GM18870 (cell line): ENCODE data around the gene MMP14.
"Not testable (repeated sequence)": the region's sequence is repeated elsewhere in the genome, so short reads cannot be mapped to it uniquely, and the experiment has no call there.

Experiments used
- ATAC-seq: cut with Tn5 transposase; IDR thresholded peaks from one replicate; pipeline ENCODE4 v1.9.1; 2021; ENCODE audit warnings: moderate library complexity; ENCODE audit not compliant: unreplicated experiment

The MMP14 gene

GRCh38 chr14:22841311-22841710 is 4.9 kb downstream of the MMP14 start:
- ATAC-seq: no peak

DNA sequence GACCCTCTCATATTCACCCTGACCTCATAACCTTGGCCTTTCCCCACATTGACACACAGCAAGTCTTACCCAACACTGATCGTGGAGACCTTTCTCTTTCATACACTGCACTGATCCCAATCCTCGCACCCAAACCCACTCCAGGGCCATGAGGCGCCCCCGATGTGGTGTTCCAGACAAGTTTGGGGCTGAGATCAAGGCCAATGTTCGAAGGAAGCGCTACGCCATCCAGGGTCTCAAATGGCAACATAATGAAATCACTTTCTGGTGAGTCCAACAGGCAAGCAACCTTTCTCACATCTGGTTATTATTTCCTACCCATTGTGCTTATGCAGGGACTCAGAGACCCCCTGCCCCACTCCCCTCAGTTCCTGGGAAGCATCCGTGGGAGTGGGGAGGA is 5.4 kb downstream of the MMP14 start:
- no peak for ATAC-seq

- ATAC-seq: no peak
These were observed 6.1 kb downstream of the MMP14 start for GRCh38 chr14:22842211-22843122.

DNA sequence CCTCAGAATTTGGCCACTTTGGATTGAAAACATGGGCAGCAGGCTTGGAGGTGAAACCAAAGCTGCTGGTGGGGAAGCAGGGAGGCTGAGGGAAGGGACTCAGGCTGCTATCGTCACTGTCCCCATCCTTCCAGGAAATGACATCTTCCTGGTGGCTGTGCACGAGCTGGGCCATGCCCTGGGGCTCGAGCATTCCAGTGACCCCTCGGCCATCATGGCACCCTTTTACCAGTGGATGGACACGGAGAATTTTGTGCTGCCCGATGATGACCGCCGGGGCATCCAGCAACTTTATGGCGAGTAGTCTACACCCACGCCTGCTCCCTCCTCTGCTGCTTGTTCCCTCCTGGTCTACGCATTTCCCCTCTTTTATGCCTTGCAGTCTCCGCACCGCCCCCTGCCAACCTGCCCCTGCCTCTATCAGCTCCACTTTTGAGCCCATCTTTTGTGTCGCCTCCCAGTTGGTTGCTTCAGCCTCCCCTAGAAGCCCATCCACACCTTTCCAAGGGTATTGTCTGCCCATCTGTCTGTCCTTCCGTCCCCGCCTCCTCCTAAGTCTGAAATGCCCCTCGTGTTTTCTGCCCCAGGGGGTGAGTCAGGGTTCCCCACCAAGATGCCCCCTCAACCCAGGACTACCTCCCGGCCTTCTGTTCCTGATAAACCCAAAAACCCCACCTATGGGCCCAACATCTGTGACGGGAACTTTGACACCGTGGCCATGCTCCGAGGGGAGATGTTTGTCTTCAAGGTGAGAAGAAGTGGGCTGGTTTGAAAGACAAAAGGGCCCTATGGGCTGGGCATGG is 6.9 kb downstream of the MMP14 start:
- ATAC-seq: no peak

DNA sequence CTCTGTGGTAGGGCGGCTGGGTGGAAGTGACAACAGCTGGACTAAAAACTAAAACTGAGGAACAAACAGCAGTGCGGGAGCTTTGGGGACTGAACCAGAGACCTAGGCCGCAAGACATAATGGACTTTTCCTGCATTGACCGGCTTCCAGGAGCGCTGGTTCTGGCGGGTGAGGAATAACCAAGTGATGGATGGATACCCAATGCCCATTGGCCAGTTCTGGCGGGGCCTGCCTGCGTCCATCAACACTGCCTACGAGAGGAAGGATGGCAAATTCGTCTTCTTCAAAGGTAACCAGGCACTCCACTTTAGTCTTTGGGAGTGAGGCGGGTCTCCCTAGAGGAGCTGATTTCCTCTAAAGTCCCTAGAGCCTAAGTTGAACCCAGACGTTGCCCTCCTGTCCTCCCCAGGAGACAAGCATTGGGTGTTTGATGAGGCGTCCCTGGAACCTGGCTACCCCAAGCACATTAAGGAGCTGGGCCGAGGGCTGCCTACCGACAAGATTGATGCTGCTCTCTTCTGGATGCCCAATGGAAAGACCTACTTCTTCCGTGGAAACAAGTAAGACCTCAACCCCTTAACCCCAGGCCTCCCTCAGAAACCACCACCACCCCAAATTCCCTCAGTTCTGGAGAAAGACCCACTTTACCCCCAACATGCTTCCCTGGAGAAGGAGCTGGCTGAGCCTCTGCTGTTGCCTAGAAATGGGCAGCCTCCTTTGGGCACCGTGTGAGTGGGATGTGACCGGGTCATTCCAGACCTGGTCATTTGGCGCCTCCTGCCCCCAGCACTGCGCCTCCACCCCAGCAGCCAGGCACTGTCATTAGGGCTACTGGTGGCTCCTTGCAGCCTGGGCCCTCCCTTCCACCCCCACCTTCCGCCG is 8.1 kb downstream of the MMP14 start:
- ATAC-seq: no peak

GRCh38 chr14:22845103-22845394 is 8.7 kb downstream of the MMP14 start:
- ATAC-seq: no peak

- no peak for ATAC-seq
These were observed 9.6 kb downstream of the MMP14 start for GRCh38 chr14:22845821-22846625.

GRCh38 chr14:22846811-22847307 is 10.5 kb downstream of the MMP14 start:
- ATAC-seq: no peak

DNA sequence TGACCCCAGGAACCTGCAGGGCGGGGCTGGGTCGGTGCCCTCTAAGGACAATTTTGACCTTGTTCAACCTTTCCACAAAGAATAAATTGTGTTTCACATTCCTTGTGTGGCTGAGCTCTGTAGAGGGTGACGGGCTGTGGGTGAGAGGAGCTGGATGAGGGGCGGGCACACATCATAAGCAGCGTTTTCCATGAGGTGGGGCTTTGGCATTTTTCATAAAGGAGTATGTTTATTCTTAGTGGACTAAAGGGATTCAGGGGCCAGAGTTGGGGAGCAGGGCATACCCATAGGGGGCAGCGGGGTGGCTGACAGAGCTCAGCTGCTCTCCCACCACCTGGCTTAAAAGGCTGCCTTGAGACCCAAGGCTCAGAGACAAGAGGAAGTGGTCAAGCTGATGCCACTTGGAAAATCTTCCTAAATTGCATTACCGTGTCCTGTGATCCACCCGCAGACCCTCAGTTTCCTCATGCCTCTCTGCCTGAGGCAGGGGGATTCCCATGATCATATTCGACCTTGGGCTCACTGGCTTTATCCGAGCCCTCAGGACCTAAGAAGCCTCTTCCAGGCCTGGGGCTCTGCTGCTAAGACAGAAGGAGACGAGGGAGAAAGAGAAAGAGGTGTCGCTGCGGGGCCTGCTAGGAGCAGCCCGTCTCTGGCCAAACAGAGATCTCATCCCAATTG is 11.4 kb downstream of the MMP14 start:
- no peak for ATAC-seq

DNA sequence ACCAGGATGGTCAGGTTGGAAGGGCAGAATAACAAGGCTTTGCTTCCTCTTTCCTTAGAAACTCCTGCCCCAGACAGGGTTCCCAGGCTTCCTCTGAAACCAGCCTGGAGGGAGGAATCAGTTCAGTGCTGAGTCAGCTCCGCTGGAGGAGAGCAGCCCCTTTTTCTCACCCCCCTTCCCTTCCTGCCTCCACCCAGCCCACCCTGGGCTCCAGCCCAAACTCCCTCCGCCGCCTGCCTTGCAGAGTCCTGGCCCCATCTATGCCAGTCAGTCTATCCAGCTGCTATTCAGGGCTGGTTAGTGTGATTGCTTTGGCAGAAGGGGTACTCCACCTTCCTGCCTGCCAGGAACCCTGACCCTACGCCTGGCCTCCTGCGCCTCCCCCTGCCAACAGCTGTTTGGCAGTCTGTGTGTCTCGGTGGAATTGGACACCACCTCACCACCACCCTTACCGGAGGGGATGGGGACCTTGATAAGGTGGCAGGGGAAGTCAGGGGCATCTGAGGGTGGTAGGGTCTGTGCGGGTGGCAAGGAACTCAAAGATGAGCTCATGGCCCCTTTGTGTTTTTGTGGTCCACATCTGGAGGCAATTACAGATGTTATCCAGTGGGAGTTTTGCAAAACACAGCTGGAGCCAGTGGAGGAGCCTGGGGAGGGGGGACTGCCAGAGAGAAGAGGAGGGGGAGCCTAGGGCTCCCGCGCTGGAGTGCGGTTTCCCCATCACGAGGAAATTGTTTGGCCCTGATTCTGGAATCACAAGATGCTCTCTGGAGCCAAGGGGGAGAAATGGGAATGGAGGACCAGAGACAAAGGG is 12.2 kb downstream of the MMP14 start:
- ATAC-seq: no peak

DNA sequence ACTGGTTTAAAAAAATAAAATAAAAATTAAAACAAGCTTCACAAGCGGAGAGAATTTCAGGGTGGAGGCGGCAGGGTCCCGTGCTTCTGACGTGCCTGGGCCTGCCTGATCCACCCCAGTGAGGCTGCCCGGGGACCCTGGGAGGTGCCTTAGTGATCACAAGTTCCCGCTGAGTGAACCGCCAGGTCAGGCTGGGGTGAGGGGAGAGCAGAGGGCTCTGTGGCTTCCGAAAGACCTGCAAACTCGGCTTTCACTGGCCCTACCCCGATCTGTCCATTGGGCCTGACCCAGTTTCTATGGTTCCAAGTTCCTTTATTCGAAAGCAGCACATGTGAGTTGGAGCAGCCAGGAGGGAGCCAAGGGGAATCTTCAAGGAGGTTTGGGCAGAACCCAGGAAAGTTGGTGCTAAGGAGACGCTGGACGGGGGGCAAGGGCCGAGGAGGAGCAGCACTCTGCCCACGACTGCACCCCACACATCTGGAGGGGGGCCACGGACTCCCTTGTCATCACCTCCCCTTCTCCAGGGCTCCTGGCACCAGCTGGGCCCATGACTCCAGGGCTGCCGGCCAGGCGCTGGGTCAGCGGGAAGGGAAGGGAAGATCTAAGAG is 12.9 kb downstream of the MMP14 start:
- ATAC-seq: no peak

GRCh38 chr14:22850944-22851764 is 14.8 kb downstream of the MMP14 start:
- no peak for ATAC-seq

DNA sequence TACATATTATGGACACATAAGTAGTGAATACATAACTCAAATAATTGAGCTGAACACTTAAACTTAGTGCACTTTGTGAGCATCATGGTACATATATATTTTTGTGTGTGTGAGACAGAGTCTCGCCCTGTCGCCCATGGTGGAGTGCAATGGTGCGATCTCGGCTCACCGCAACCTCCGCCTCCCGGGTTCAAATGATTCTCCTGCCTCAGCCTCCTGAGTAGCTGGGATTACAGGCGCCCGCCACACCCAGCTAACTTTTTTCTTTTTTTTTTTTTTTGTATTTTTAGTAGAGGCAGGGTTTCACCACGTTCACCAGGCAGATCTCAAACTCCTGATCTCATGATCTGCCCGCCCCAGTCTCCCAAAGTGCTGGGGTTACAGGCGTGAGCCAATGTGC is 15.8 kb downstream of the MMP14 start:
- not testable (repeated sequence) for ATAC-seq

GRCh38 chr14:22852599-22852939 is 16.2 kb downstream of the MMP14 start:
- ATAC-seq: no peak

- ATAC-seq: no peak
These were observed 16.8 kb downstream of the MMP14 start for GRCh38 chr14:22852940-22853767.

DNA sequence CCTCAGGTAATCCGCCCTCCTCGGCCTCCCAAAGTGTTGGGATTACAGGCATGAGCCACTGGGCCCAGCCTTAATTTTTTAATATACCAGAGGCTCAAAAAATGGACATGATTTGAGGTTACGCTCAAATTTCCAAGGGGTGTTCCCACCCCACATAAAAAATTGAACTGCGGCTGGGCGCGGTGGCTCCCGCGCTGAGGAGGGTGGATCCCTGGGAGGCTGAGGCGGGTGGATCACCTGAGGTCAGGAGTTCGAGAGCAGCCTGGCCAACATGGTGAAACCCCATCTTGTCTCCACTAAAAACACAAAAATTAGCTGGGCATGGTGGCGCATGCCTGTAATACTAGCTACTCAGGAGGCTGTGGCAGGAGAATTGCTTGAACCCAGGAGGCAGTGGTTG is 17.9 kb downstream of the MMP14 start:
- not testable (repeated sequence) for ATAC-seq
